MM.1S (cell line): ENCODE results near the gene TOX2.

Experiments
- DNase-seq: peaks from one replicate; pipeline ENCODE4 v3.0.0-alpha.2; 2015
- H2AFZ ChIP-seq: fragments of 300-600 bp; sonication (generic); 2 replicates; pipeline ENCODE4 v1.6.0; 2016; ENCODE audit warnings: antibody characterized with exemption, low read length
- H3F3A ChIP-seq: fragments of 300-600 bp; sonication (generic); 2 replicates; pipeline ENCODE4 v1.6.1; 2016; ENCODE audit warnings: mild to moderate bottlenecking, antibody characterized with exemption, low read length, moderate library complexity, mixed read lengths; ENCODE audit not compliant: insufficient read depth
- H3K27ac ChIP-seq: fragments of 300-600 bp; sonication (generic); 2 replicates; pipeline ENCODE4 v1.5.1; 2016; ENCODE audit warnings: mild to moderate bottlenecking, low read length
- H3K27me3 ChIP-seq: fragments of 300-600 bp; sonication (generic); replicated peaks from 2 replicates; pipeline ENCODE4 v1.6.0; 2016; ENCODE audit warnings: low read length; ENCODE audit not compliant: insufficient read depth
- H3K36me3 ChIP-seq: fragments of 300-600 bp; sonication (generic); replicated peaks from 2 replicates; pipeline ENCODE4 v1.6.1; 2016; ENCODE audit warnings: mild to moderate bottlenecking, low read length, mixed read lengths; ENCODE audit not compliant: insufficient read depth
- H3K4me1 ChIP-seq: fragments of 300-600 bp; sonication (generic); 2 replicates; pipeline ENCODE4 v1.6.1; 2016; ENCODE audit warnings: low read length, mixed read lengths
- H3K4me2 ChIP-seq: fragments of 300-600 bp; sonication (generic); 2 replicates; pipeline ENCODE4 v1.6.0; 2016; ENCODE audit warnings: low read depth, low read length
- H3K4me3 ChIP-seq: fragments of 300-600 bp; sonication (generic); 2 replicates; pipeline ENCODE4 v1.5.1; 2016; ENCODE audit warnings: low read length, mixed read lengths
- H3K79me2 ChIP-seq: fragments of 300-600 bp; sonication (generic); 2 replicates; pipeline ENCODE4 v1.6.1; 2016; ENCODE audit warnings: mixed run types, low read length, mixed read lengths
- H3K9ac ChIP-seq: fragments of 300-600 bp; sonication (generic); 2 replicates; pipeline ENCODE4 v1.6.1; 2016; ENCODE audit warnings: low read length, mixed read lengths
- H3K9me2 ChIP-seq: fragments of 300-600 bp; sonication (generic); replicated peaks from 2 replicates; pipeline ENCODE4 v1.6.1; 2016; ENCODE audit warnings: mild to moderate bottlenecking, low read length, mixed read lengths; ENCODE audit not compliant: insufficient read depth
- H3K9me3 ChIP-seq: fragments of 300-600 bp; sonication (generic); replicated peaks from 2 replicates; pipeline ENCODE4 v1.6.1; 2016; ENCODE audit warnings: mild to moderate bottlenecking, low read length, mixed read lengths; ENCODE audit not compliant: insufficient read depth
- H4K20me1 ChIP-seq: fragments of 300-600 bp; sonication (generic); 2 replicates; pipeline ENCODE4 v1.6.1; 2016; ENCODE audit warnings: mild to moderate bottlenecking, low read length, moderate library complexity, mixed read lengths; ENCODE audit not compliant: insufficient read depth
- EZH2 ChIP-seq: fragments of 300-600 bp; sonication (generic); optimal IDR thresholded peaks from 2 replicates; pipeline ENCODE3; 2017; ENCODE audit warnings: low read depth, mild to moderate bottlenecking, antibody characterized with exemption, low read length, mixed read lengths
- EZH2phosphoT487 ChIP-seq: fragments of 300-600 bp; sonication (generic); IDR thresholded peaks from 2 replicates; pipeline ENCODE4 v1.6.1; 2018; ENCODE audit warnings: antibody characterized with exemption, low read length
- TF ChIP-seq, protein P1 (sequence below): fragments of 300-600 bp; sonication (generic); IDR thresholded peaks from 2 replicates; pipeline ENCODE4 v1.5.1; 2016; ENCODE audit warnings: antibody characterized with exemption, low read length, mixed read lengths

Gene TOX2

DNA sequence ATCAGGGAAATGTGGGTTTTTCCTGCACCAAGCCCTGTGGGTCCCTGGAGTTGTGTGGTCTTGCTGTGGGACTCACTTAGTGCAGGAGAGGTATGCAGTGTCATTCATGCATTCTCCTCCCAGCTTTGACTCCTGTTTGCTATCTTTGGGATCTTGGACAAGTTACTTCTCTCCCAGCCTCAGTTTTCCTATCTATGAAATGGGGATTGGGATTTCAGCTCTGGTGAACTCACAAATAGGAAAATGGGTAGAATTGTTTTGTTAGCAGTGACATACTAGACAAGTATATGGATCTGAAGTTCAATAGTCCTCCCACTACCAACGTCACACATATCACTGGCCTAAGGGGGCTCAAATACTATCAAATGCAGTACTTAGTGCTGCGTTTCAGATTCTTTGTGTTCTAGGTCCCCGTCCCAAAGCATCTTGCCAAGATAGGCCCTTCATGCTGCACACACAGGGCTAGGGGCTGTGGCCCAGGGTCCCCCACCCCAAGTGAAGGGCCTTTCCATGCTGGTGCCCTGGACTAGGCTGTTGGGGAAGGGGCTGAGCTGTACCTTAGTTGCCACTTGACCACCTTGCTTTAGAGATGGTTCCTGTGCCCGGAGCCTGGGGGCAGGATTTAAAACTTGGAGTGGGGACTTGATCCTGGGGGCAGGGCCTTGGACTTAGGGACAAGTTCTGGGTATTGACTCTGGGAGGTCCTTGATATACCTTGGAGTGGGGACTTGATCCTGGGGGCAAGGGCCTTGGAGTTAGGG is 98.0 kb downstream of the TOX2 start:
- Histone ChIP-seq H2AFZ (no peak overlapping the region), H3K9me3 (no peaks in the 10 kb centered on the region), H3K36me3 (no peaks in the 10 kb centered on the region), H3K9ac (no peak overlapping the region), H3K27ac (no peak overlapping the region), H3K27me3 (no peaks in the 10 kb centered on the region), H3K9me2 (no peaks in the 10 kb centered on the region), H4K20me1 (no peaks in the 10 kb centered on the region), H3K4me3 (no peak overlapping the region), H3K4me2 (no peak overlapping the region), H3K4me1 (no peaks in the 10 kb centered on the region), H3K79me2 (peaks cover 53% of the 10 kb centered on the region), H3F3A (no peaks in the 10 kb centered on the region)
- DNase-seq, result no peak
- TF ChIP-seq EZH2 (no peak), EZH2phosphoT487 (no peak)
- TF ChIP-seq, protein P1, sequence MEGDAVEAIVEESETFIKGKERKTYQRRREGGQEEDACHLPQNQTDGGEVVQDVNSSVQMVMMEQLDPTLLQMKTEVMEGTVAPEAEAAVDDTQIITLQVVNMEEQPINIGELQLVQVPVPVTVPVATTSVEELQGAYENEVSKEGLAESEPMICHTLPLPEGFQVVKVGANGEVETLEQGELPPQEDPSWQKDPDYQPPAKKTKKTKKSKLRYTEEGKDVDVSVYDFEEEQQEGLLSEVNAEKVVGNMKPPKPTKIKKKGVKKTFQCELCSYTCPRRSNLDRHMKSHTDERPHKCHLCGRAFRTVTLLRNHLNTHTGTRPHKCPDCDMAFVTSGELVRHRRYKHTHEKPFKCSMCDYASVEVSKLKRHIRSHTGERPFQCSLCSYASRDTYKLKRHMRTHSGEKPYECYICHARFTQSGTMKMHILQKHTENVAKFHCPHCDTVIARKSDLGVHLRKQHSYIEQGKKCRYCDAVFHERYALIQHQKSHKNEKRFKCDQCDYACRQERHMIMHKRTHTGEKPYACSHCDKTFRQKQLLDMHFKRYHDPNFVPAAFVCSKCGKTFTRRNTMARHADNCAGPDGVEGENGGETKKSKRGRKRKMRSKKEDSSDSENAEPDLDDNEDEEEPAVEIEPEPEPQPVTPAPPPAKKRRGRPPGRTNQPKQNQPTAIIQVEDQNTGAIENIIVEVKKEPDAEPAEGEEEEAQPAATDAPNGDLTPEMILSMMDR, result no peak

DNA sequence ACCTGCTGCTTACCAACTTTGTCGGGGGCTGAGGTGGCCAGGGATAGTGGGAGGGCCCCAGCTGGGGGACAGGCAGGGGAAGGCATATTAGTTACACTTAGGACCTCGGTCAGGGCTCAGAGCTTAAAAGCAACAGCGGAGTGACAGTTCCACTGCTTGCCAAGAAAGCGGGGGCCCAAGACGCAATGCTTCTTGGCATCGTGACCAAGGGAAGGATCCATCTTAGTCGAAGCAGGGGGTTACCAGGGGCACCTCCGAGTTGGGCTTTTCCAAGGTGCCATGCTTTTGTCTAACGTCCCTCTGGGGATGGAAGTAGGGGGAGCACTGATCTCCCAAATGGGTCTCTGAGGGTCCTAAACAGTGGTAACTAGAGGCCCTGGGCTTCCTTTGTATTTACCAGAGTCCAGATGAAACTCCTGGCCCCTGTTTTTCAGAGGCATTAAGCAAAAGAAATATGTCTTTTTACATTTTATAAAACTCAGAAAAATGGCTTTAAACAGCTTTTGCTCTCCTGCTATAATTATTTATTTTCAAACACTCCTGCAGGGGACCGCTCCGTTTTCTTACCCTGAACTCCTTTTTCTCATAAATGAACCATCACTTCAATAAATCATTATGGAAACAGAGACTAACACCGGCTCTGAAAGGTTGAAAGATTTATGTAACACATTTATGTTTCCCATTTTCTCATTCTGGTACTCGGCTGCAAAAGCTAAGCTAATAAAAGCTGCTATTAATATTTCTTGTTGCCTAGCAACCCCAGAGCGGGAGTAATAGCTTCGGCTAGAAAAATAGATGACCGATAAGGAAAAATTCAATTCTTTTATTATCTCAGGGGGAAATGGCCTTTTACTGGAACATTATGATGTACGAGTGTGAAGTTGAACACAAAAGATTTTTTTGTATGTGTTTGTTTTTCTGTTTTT is 100.4 kb downstream of the TOX2 start:
- H3K4me1 ChIP-seq, result peaks cover 14% of the 10 kb centered on the region
- TF ChIP-seq, protein P1, result no peak
- H3K36me3 ChIP-seq, result no peaks in the 10 kb centered on the region
- no peaks in the 10 kb centered on the region for H3K9me2 ChIP-seq
- H3K27me3 ChIP-seq, result no peaks in the 10 kb centered on the region
- no peak overlapping the region for H3K4me2 ChIP-seq
- no peaks in the 10 kb centered on the region for H4K20me1 ChIP-seq
- H3K9me3 ChIP-seq, result no peaks in the 10 kb centered on the region
- no peaks in the 10 kb centered on the region for H3F3A ChIP-seq
- no peak for DNase-seq
- no peak overlapping the region for H3K9ac ChIP-seq
- no peak overlapping the region for H3K27ac ChIP-seq
- H3K79me2 ChIP-seq, result peaks cover 68% of the 10 kb centered on the region
- H2AFZ ChIP-seq, result no peak overlapping the region
- H3K4me3 ChIP-seq, result no peak overlapping the region

DNA sequence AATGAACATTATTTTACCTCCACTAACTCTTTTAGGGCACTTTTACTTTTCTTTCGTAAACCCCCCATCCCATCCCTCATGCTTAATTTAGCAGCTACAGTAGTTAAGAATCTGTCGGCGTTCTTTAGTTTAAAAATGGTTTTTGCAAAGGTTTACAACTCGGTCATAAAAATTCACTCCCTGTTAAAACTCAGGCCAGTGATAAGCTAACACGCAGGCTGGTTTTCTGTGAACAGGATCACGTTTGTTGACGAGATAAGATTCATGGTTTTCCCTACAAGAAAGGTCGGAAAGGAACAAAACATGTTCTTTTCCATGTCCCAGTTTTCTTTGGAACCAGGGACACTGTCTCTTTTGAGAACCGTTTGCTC is 101.1 kb downstream of the TOX2 start:
- no peak overlapping the region for H3K9ac ChIP-seq
- H3K4me2 ChIP-seq, result no peak overlapping the region
- no peaks in the 10 kb centered on the region for H3K9me3 ChIP-seq
- peaks cover 71% of the 10 kb centered on the region for H3K79me2 ChIP-seq
- no peaks in the 10 kb centered on the region for H3F3A ChIP-seq
- no peak for DNase-seq
- H3K27me3 ChIP-seq, result no peaks in the 10 kb centered on the region
- no peak overlapping the region for H3K27ac ChIP-seq
- no peak overlapping the region for H2AFZ ChIP-seq
- TF ChIP-seq EZH2phosphoT487 (no peak), EZH2 (no peak)
- TF ChIP-seq, protein P1, result no peak
- H3K4me1 ChIP-seq, result peaks cover 14% of the 10 kb centered on the region
- H4K20me1 ChIP-seq, result no peaks in the 10 kb centered on the region
- H3K9me2 ChIP-seq, result no peaks in the 10 kb centered on the region
- H3K36me3 ChIP-seq, result no peaks in the 10 kb centered on the region
- no peak overlapping the region for H3K4me3 ChIP-seq
